Upper lobe of left lung (tissue), 4 donors: Measurements from ENCODE around the gene ELMOD2.

Experiments used
- EP300 ChIP-seq, 4 donors: sonication (generic); formaldehyde crosslinking; IDR thresholded peaks; one replicate each; pipeline ENCODE4 v1.5.1; 2017; ENCODE audit warnings: antibody characterized with exemption in 4 of 4, control low read depth in 2 of 4
- TF ChIP-seq, protein P1 (sequence below), 6 experiments: fragments of 450-650 bp in 4 of 6; fragments of 200-600 bp in 2 of 6; sonication (generic) in 2 of 6; IDR thresholded peaks; one replicate each; pipeline ENCODE4 v1.5.1; 2016 to 2019; ENCODE audit warnings: antibody characterized with exemption in 6 of 6

DNA sequence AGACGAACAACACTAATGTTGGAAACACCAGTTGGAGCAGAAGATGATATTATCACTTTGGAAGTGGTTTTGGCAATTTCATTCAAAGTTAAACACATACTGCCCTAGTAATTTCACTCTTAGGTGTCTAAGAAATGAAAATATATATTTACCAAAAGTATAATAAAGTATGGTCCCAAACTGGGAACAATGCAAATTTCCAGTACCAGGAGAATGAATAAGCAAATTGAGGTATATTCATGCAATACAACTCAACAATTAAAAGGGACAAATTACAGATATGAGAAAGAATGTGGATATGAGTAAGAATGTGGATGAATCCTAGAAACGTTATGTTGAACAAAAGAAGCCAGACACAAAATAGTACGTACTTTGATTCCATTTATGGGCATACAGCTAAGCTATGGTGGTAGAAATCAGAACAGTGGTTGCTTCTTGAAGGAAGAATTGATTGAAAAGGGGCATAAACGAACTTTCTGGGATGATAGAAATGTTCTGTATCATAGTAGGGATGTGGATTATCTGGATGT, 10.0 kb downstream of the ELMOD2 start:
- no peak for TF ChIP-seq EP300 (IDR thresholded peaks at IDR 0.05)
- TF ChIP-seq, protein P1, sequence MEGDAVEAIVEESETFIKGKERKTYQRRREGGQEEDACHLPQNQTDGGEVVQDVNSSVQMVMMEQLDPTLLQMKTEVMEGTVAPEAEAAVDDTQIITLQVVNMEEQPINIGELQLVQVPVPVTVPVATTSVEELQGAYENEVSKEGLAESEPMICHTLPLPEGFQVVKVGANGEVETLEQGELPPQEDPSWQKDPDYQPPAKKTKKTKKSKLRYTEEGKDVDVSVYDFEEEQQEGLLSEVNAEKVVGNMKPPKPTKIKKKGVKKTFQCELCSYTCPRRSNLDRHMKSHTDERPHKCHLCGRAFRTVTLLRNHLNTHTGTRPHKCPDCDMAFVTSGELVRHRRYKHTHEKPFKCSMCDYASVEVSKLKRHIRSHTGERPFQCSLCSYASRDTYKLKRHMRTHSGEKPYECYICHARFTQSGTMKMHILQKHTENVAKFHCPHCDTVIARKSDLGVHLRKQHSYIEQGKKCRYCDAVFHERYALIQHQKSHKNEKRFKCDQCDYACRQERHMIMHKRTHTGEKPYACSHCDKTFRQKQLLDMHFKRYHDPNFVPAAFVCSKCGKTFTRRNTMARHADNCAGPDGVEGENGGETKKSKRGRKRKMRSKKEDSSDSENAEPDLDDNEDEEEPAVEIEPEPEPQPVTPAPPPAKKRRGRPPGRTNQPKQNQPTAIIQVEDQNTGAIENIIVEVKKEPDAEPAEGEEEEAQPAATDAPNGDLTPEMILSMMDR (IDR thresholded peaks at IDR 0.05) = no peak
